ENCODE results near the gene NSMF. TPM values are rescaled to one million over a fixed set of nuclear protein-coding genes. Genes with fewer than 3 reads are reported as not detected.

The NSMF gene
- total and polyA plus RNA-seq, 10 donors = 21.8 to 49.3 (median 26.1) TPM

- 79 to 91% (median 85%) methylated on average over 6 of the region's 6 CpGs for WGBS, 5 donors
- Histone ChIP-seq H3K27ac (no peak overlapping the region), H3K4me3 (no peak overlapping the region), H3K27me3 (replicated peaks in 1 of 7) (no peaks in the 10 kb centered on the region), H3K4me1 (peaks cover 0 to 7% (median 0%) of the 10 kb centered on the region in 6 donors), H3K36me3 (peaks cover 0 to 8% (median 0%) of the 10 kb centered on the region in 6 donors), H3K9me3 (no peaks in the 10 kb centered on the region)
- peak; percentile 20 for DNase-seq
- intact Hi-C loops (cut with DNase I; ENCODE audit: low total_unique reads) = no loop called here
- TF ChIP-seq POLR2A (IDR thresholded peaks at IDR 0.05) (no peak), POLR2AphosphoS5 (IDR thresholded peaks at IDR 0.05) (no peak)
- TF ChIP-seq, protein P1, sequence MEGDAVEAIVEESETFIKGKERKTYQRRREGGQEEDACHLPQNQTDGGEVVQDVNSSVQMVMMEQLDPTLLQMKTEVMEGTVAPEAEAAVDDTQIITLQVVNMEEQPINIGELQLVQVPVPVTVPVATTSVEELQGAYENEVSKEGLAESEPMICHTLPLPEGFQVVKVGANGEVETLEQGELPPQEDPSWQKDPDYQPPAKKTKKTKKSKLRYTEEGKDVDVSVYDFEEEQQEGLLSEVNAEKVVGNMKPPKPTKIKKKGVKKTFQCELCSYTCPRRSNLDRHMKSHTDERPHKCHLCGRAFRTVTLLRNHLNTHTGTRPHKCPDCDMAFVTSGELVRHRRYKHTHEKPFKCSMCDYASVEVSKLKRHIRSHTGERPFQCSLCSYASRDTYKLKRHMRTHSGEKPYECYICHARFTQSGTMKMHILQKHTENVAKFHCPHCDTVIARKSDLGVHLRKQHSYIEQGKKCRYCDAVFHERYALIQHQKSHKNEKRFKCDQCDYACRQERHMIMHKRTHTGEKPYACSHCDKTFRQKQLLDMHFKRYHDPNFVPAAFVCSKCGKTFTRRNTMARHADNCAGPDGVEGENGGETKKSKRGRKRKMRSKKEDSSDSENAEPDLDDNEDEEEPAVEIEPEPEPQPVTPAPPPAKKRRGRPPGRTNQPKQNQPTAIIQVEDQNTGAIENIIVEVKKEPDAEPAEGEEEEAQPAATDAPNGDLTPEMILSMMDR (IDR thresholded peaks at IDR 0.05 in 8 of 11, conservative IDR thresholded peaks at IDR 0.05 in 3 of 11) = no peak
These were observed 29.2 kb upstream of the NSMF start for GRCh38 chr9:137488327-137488653.

DNA sequence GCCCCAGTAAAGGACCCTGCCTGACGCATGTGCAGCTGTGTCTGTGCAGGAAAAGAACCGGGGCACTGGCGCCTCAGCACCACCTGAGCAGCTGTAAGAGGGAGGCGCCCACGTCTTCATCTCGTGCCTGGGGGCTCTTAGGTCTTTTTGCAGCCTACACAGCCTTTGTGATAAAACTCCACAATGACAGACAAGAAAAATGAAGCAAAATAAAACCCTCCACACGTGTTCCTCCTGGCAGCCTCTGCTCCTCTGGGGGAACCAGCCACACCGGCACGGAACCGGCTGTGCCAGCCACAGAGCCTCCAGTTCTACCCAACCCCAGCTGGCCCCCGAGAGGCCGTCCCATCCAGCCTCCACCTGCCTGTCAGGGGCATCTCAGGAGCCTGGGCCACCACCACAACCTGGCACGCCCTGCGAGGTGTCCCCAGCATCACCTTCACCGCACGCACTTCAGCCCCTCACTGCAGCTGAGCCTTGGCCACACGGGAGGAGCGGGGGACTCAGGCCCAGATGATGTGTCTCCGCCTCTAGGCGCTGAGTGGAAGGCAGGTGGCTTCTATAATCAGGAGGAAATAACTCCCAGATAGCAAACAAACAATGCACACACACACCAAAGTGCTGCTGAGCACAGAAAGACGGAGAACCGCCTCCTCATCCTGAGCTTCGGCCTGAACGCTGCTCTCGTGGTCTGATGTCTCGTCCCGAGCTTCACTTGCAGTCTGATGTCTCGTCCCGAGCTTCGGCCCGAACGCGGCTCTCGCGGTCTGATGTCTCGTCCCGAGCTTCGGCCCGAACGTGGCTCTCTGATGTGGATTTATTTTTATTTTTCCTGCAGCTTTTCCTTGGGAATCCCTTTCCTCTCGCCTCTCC, 28.6 kb upstream of the NSMF start:
- DNase-seq = peak; percentile 64
- Histone ChIP-seq H3K36me3 (peaks cover 0 to 8% (median 0%) of the 10 kb centered on the region in 6 donors), H3K9me3 (no peaks in the 10 kb centered on the region), H3K27ac (no peak overlapping the region), H3K4me1 (peaks cover 0 to 7% (median 0%) of the 10 kb centered on the region in 6 donors), H3K27me3 (replicated peaks in 1 of 7) (no peaks in the 10 kb centered on the region), H3K4me3 (no peak overlapping the region)
- TF ChIP-seq POLR2A (IDR thresholded peaks at IDR 0.05) (no peak), POLR2AphosphoS5 (IDR thresholded peaks at IDR 0.05) (peak in 1 of 3 donors; percentile 13)
- TF ChIP-seq, protein P1 (IDR thresholded peaks at IDR 0.05 in 8 of 11, conservative IDR thresholded peaks at IDR 0.05 in 3 of 11) = no peak
- intact Hi-C loops (cut with DNase I; ENCODE audit: low total_unique reads) = no loop called here
- 89 to 95% (median 91%) methylated on average over 27 to 41 of the region's 41 CpGs for WGBS, 5 donors

DNA sequence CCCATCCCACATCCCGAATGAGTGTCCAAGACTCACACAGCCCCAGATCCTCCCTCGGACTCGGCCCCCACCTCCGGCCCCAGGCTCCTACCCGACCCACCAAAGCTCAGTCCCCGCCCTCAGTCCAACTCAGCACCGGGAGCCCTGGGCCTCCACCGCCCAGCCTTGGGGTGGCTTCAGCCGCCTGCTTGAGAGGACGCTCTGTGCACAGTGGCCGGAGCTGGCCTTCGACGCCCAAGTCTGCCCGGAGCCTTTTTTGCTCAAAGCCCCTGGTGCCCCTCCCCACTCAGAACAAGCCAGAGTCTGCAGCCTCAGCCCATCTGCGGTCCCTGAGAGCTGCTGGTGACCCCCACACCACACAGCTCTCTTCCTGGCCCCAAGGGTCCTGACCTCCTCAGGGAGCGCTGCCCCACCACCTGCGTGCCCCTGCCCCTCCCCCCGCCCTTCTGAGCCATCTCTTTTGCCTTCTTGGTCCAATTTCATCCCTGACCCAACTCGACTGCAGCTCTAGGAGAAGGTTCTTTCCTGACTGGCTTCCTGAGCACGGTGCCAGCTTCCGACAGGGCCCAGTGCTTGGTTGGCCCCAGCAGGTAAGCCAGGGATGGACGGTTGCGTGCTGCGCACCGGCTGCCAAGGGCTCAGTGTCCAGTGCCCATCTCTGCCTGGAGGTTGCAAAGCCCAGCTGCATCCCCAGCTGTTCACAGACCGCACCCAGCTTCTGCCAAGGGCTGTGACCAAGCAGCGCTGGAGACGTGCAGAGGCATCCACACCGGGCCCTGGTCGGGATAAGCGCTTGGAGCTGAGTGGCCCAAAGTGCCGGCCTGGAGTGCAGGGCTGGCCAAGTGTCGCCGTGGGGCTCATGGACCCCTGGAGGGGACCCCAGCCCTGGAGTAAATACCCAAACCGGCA, 27.7 kb upstream of the NSMF start:
- peak; percentile 63 for DNase-seq

More for the DNA sequence above, 27.7 kb upstream of the NSMF start:
- peaks cover 0 to 8% (median 0%) of the 10 kb centered on the region in 6 donors for H3K36me3 ChIP-seq
- no peak overlapping the region for H3K27ac ChIP-seq
- intact Hi-C loops (cut with DNase I; ENCODE audit: low total_unique reads) = no loop called here
- peaks cover 0 to 13% (median 7%) of the 10 kb centered on the region in 6 donors for H3K4me1 ChIP-seq
- no peaks in the 10 kb centered on the region for H3K27me3 ChIP-seq (replicated peaks in 1 of 7)
- no peaks in the 10 kb centered on the region for H3K9me3 ChIP-seq
- TF ChIP-seq POLR2AphosphoS5 (IDR thresholded peaks at IDR 0.05) = no peak
- TF ChIP-seq, protein P1 (IDR thresholded peaks at IDR 0.05 in 8 of 11, conservative IDR thresholded peaks at IDR 0.05 in 3 of 11) = no peak
- no peak for TF ChIP-seq POLR2A (IDR thresholded peaks at IDR 0.05)
- no peak overlapping the region for H3K4me3 ChIP-seq
- 84 to 90% (median 88%) methylated on average over 25 to 35 of the region's 35 CpGs for WGBS, 5 donors
